A673 (cell line): Measurements from ENCODE around the gene FRMPD4. TPM values are rescaled to one million over a fixed set of nuclear protein-coding genes. Genes with fewer than 3 reads are reported as not detected.

ENCODE experiments used
- BruUV-seq: library from RNA; stranded (reverse); fragments of 400-500 nt; replicated peaks from 2 replicates; lab custom pipeline; 2021; lab: Mats Ljungman, UMichigan
- CTCF ChIA-PET: fragments of 300-600 bp; sonication (Branson Sonifier 250); formaldehyde crosslinking; loops from one replicate; lab custom pipeline; 2022; ENCODE audit warnings: antibody characterized with exemption; lab: Charles Lee
- POLR2A ChIA-PET: fragments of 300-600 bp; sonication (Branson Sonifier 250); formaldehyde crosslinking; loops from one replicate; lab custom pipeline; 2022; ENCODE audit warnings: antibody characterized with exemption; ENCODE audit not compliant: low non-redundant PET; lab: Charles Lee
- DNase-seq: peaks from one replicate; pipeline ENCODE4 v3.0.0-alpha.2; 2015; ENCODE audit warnings: low spot score
- H3K27ac ChIP-seq: fragments of 200-600 bp; sonication (generic); 2 replicates; pipeline ENCODE4 v1.5.1; 2016; ENCODE audit warnings: mixed run types, low read depth, mild to moderate bottlenecking, mixed read lengths, antibody characterized with exemption, low read length; ENCODE audit not compliant: poor library complexity, severe bottlenecking
- H3K27me3 ChIP-seq: fragments of 200-600 bp; sonication (generic); replicated peaks from 2 replicates; pipeline ENCODE4 v1.6.1; 2017; ENCODE audit warnings: mixed run types, low read depth, mild to moderate bottlenecking, mixed read lengths, antibody characterized with exemption, low read length; ENCODE audit not compliant: insufficient read depth, poor library complexity
- H3K36me3 ChIP-seq: fragments of 200-600 bp; sonication (generic); 2 replicates; pipeline ENCODE4 v1.6.1; 2016; ENCODE audit warnings: mixed run types, mild to moderate bottlenecking, mixed read lengths, antibody characterized with exemption, low read length; ENCODE audit not compliant: insufficient read depth, poor library complexity, severe bottlenecking
- H3K4me1 ChIP-seq: fragments of 200-600 bp; sonication (generic); 2 replicates; pipeline ENCODE4 v1.6.1; 2017; ENCODE audit warnings: mixed run types, mild to moderate bottlenecking, mixed read lengths, antibody characterized with exemption, low read length; ENCODE audit not compliant: insufficient read depth, poor library complexity, severe bottlenecking
- H3K4me3 ChIP-seq: fragments of 200-600 bp; sonication (generic); 2 replicates; pipeline ENCODE4 v1.5.1; 2016; ENCODE audit warnings: low read depth, mixed run types, mild to moderate bottlenecking, mixed read lengths, low read length; ENCODE audit not compliant: poor library complexity, severe bottlenecking
- H3K9me3 ChIP-seq: fragments of 200-600 bp; sonication (generic); 2 replicates; pipeline ENCODE4 v1.6.1; 2016; ENCODE audit warnings: mixed run types, low read depth, mild to moderate bottlenecking, mixed read lengths, antibody characterized with exemption, low read length; ENCODE audit not compliant: poor library complexity, severe bottlenecking
- CTCF ChIP-seq: fragments of 300-800, 200-600 bp; sonication (generic); conservative IDR thresholded peaks from 2 replicates; pipeline ENCODE4 v1.5.1; 2017; ENCODE audit warnings: low read depth, mild to moderate bottlenecking, antibody characterized with exemption, low read length, moderate library complexity, mixed read lengths
- EZH2 ChIP-seq: fragments of 200-600 bp; sonication (generic); IDR thresholded peaks from 2 replicates; pipeline ENCODE4 v1.6.1; 2017; ENCODE audit warnings: borderline replicate concordance, low read depth, mild to moderate bottlenecking, mixed read lengths, antibody characterized with exemption, low read length; ENCODE audit not compliant: poor library complexity, severe bottlenecking
- intact Hi-C: fragments of 100-400 bp; cut with micrococcal nuclease; formaldehyde crosslinking; loops from one replicate; pipeline ENCODE4 v1.10.0; 2022; ENCODE audit not compliant: unreplicated experiment
- total RNA-seq: library from RNA; stranded (reverse); gene quantifications from 2 replicates; pipeline ENCODE4 v1.2.3, GENCODE V29; 2021

Gene FRMPD4
- total RNA-seq, 1 experiment from 2014 or later = not detected

- TF ChIP-seq CTCF (no peak), EZH2 (no peak)
- no peaks in the 10 kb centered on the region for H3K27me3 ChIP-seq
- intact Hi-C loops = no loop called here
- H3K27ac ChIP-seq = no peak overlapping the region
- ChIA-PET CTCF (no interaction called here), POLR2A (no interaction called here)
- H3K4me3 ChIP-seq = no peak overlapping the region
- no peaks in the 10 kb centered on the region for H3K4me1 ChIP-seq
- no peaks in the 10 kb centered on the region for H3K36me3 ChIP-seq
- no TSS peak for BruUV-seq
- no peaks in the 10 kb centered on the region for H3K9me3 ChIP-seq
- DNase-seq = no peak
These were observed 176.4 kb downstream of the FRMPD4 start for GRCh38 chrX:12314651-12315050.

- Histone ChIP-seq H3K27ac (no peak overlapping the region), H3K4me3 (no peak overlapping the region), H3K36me3 (no peaks in the 10 kb centered on the region), H3K27me3 (no peaks in the 10 kb centered on the region), H3K9me3 (no peaks in the 10 kb centered on the region), H3K4me1 (no peaks in the 10 kb centered on the region)
- CTCF ChIA-PET = no interaction called here
- intact Hi-C loops = no loop called here
- POLR2A ChIA-PET = no interaction called here
- no peak for TF ChIP-seq CTCF
- BruUV-seq = no TSS peak
- no peak for DNase-seq
These were observed 177.3 kb downstream of the FRMPD4 start for GRCh38 chrX:12315526-12315925.

- intact Hi-C loops = no loop called here
- no peak overlapping the region for H3K27ac ChIP-seq
- DNase-seq = no peak
- no peaks in the 10 kb centered on the region for H3K4me1 ChIP-seq
- POLR2A ChIA-PET = no interaction called here
- H3K4me3 ChIP-seq = no peak overlapping the region
- no peaks in the 10 kb centered on the region for H3K27me3 ChIP-seq
- H3K9me3 ChIP-seq = no peaks in the 10 kb centered on the region
- BruUV-seq = no TSS peak
- CTCF ChIA-PET = no interaction called here
- H3K36me3 ChIP-seq = no peaks in the 10 kb centered on the region
- TF ChIP-seq CTCF = no peak
- no peak for TF ChIP-seq EZH2
These were observed 180.8 kb downstream of the FRMPD4 start for GRCh38 chrX:12319003-12319519.
